Activated CD4-positive, alpha-beta memory T cell treated with anti-CD3 and anti-CD28 coated beads, Interleukin-2, amount 10 ng/mL, durations not matched to agents 7 days and 5 days (primary cell): Measurements from ENCODE around the gene ZNF503. TPM values are rescaled to one million over a fixed set of nuclear protein-coding genes. Genes with fewer than 3 reads are reported as not detected.
A peak's percentile ranks its signal among the peaks of the same experiment; 100 is the strongest.

Experiments used
- CTCF ChIA-PET: fragments of 350-600 bp; sonication (Branson Sonifier 250); formaldehyde crosslinking; loops from one replicate; lab custom pipeline; 2021; ENCODE audit warnings: antibody characterized with exemption, inconsistent platforms; lab: Charles Lee
- POLR2A ChIA-PET: fragments of 350-600 bp; sonication (Branson Sonifier 250); formaldehyde crosslinking; loops from one replicate; lab custom pipeline; 2021; ENCODE audit warnings: antibody characterized with exemption; lab: Charles Lee
- DNase-seq: peaks from one replicate; pipeline ENCODE4 v3.0.0-alpha.2; 2020
- H3K27ac Mint-ChIP-seq: one replicate; pipeline ENCODE4 v1.8.0; 2021; ENCODE audit warnings: mild to moderate bottlenecking, mixed read lengths
- H3K27me3 Mint-ChIP-seq: one replicate; pipeline ENCODE4 v1.8.0; 2021; ENCODE audit warnings: mixed read lengths
- H3K36me3 Mint-ChIP-seq: one replicate; pipeline ENCODE4 v1.8.0; 2021; ENCODE audit warnings: low read depth, mixed read lengths
- H3K4me1 Mint-ChIP-seq: one replicate; pipeline ENCODE4 v1.8.0; 2021; ENCODE audit warnings: mixed read lengths
- H3K4me3 Mint-ChIP-seq: one replicate; pipeline ENCODE4 v1.8.0; 2021; ENCODE audit warnings: mild to moderate bottlenecking, mixed read lengths
- H3K9me3 Mint-ChIP-seq: one replicate; pipeline ENCODE4 v1.8.0; 2021; ENCODE audit warnings: mixed read lengths
- total RNA-seq, 2 experiments: library from RNA; stranded (reverse); gene quantifications; one replicate each; pipeline ENCODE4 v1.2.3, GENCODE V29; 2021

ZNF503 gene
- total RNA-seq, 2 experiments from 2014 or later, result 0.23 to 0.35 TPM

- Mint-ChIP-seq H3K36me3 (peaks cover 8% of the 10 kb centered on the region), H3K9me3 (no peaks in the 10 kb centered on the region), H3K27me3 (peaks cover 57% of the 10 kb centered on the region), H3K4me1 (peaks cover 32% of the 10 kb centered on the region), H3K4me3 (peak overlapping the region; percentile 69), H3K27ac (no peak overlapping the region)
- CTCF ChIA-PET, result interaction anchor here (1.1 to 1.2 kb wide), 2 partner anchors 24 to 637 kb away, joined by 3 to 4 read pairs; no protein-coding TSS in a partner anchor
- peak; percentile 51 for DNase-seq
- POLR2A ChIA-PET, result no interaction called here
Measured at GRCh38 chr10:75399461-75400162, 2.0 kb downstream of the ZNF503 start.

GRCh38 chr10:75398692-75399460, 2.7 kb downstream of the ZNF503 start:
- Mint-ChIP-seq H3K4me3 (no peak overlapping the region), H3K9me3 (no peaks in the 10 kb centered on the region), H3K27ac (no peak overlapping the region), H3K36me3 (peaks cover 5% of the 10 kb centered on the region), H3K27me3 (peaks cover 58% of the 10 kb centered on the region), H3K4me1 (peaks cover 31% of the 10 kb centered on the region)
- DNase-seq, result no peak
- CTCF ChIA-PET, result interaction anchor here (1.1 kb wide), 1 partner anchor 638 kb away, joined by 4 read pairs; no protein-coding TSS in a partner anchor
- POLR2A ChIA-PET, result no interaction called here

GRCh38 chr10:75398200-75398691, 3.3 kb downstream of the ZNF503 start:
- CTCF ChIA-PET, result no interaction called here
- Mint-ChIP-seq H3K4me3 (no peak overlapping the region), H3K27ac (no peak overlapping the region), H3K36me3 (peaks cover 4% of the 10 kb centered on the region), H3K9me3 (no peaks in the 10 kb centered on the region), H3K4me1 (peaks cover 28% of the 10 kb centered on the region), H3K27me3 (peaks cover 57% of the 10 kb centered on the region)
- POLR2A ChIA-PET, result no interaction called here
- DNase-seq, result no peak

GRCh38 chr10:75397496-75398199, 3.9 kb downstream of the ZNF503 start:
- Mint-ChIP-seq H3K36me3 (peaks cover 4% of the 10 kb centered on the region), H3K9me3 (no peaks in the 10 kb centered on the region), H3K27ac (no peak overlapping the region), H3K4me3 (no peak overlapping the region), H3K4me1 (peaks cover 22% of the 10 kb centered on the region), H3K27me3 (peaks cover 52% of the 10 kb centered on the region)
- POLR2A ChIA-PET, result no interaction called here
- CTCF ChIA-PET, result no interaction called here
- no peak for DNase-seq

- Mint-ChIP-seq H3K27me3 (peaks cover 49% of the 10 kb centered on the region), H3K27ac (no peak overlapping the region), H3K4me3 (no peak overlapping the region), H3K4me1 (peaks cover 15% of the 10 kb centered on the region), H3K36me3 (peaks cover 4% of the 10 kb centered on the region), H3K9me3 (no peaks in the 10 kb centered on the region)
- DNase-seq, result no peak
- ChIA-PET CTCF (no interaction called here), POLR2A (no interaction called here)
Measured at GRCh38 chr10:75396631-75397495, 4.7 kb downstream of the ZNF503 start.

- peaks cover 51% of the 10 kb centered on the region for H3K27me3 Mint-ChIP-seq
- CTCF ChIA-PET, result interaction anchor here (0.8 to 1.2 kb wide), 2 partner anchors 9 to 17 kb away, joined by 3 read pairs; no protein-coding TSS in a partner anchor
- DNase-seq, result no peak
Measured at GRCh38 chr10:75395932-75396630, 5.5 kb downstream of the ZNF503 start.

GRCh38 chr10:75395066-75395931, 6.3 kb downstream of the ZNF503 start:
- H3K27ac Mint-ChIP-seq, result no peak overlapping the region
- CTCF ChIA-PET, result interaction anchor here (0.8 to 1.2 kb wide), 2 partner anchors 8 to 16 kb away, joined by 3 read pairs; no protein-coding TSS in a partner anchor
- H3K4me3 Mint-ChIP-seq, result no peak overlapping the region
- POLR2A ChIA-PET, result no interaction called here
- no peaks in the 10 kb centered on the region for H3K9me3 Mint-ChIP-seq
- peaks cover 43% of the 10 kb centered on the region for H3K27me3 Mint-ChIP-seq
- no peak for DNase-seq
- peaks cover 4% of the 10 kb centered on the region for H3K36me3 Mint-ChIP-seq
- H3K4me1 Mint-ChIP-seq, result peaks cover 10% of the 10 kb centered on the region

More at GRCh38 chr10:75395932-75396630, 5.5 kb downstream of the ZNF503 start:
- Mint-ChIP-seq H3K36me3 (peaks cover 4% of the 10 kb centered on the region), H3K4me3 (no peak overlapping the region), H3K9me3 (no peaks in the 10 kb centered on the region), H3K4me1 (peaks cover 14% of the 10 kb centered on the region), H3K27ac (no peak overlapping the region)
- POLR2A ChIA-PET, result no interaction called here

GRCh38 chr10:75394221-75394620, 7.3 kb downstream of the ZNF503 start:
- H3K4me3 Mint-ChIP-seq, result no peak overlapping the region

GRCh38 chr10:75392744-75393143, 8.8 kb downstream of the ZNF503 start:
- Mint-ChIP-seq H3K27me3 (peaks cover 34% of the 10 kb centered on the region), H3K4me1 (peaks cover 7% of the 10 kb centered on the region), H3K4me3 (no peak overlapping the region), H3K36me3 (peaks cover 4% of the 10 kb centered on the region), H3K27ac (no peak overlapping the region), H3K9me3 (no peaks in the 10 kb centered on the region)
- ChIA-PET POLR2A (no interaction called here), CTCF (no interaction called here)
- no peak for DNase-seq

More at GRCh38 chr10:75394221-75394620, 7.3 kb downstream of the ZNF503 start:
- DNase-seq, result no peak
- Mint-ChIP-seq H3K27ac (no peak overlapping the region), H3K4me1 (peaks cover 7% of the 10 kb centered on the region), H3K9me3 (no peaks in the 10 kb centered on the region), H3K36me3 (peaks cover 4% of the 10 kb centered on the region), H3K27me3 (peaks cover 40% of the 10 kb centered on the region)
- POLR2A ChIA-PET, result no interaction called here
- CTCF ChIA-PET, result no interaction called here

- CTCF ChIA-PET, result no interaction called here
- Mint-ChIP-seq H3K27me3 (peaks cover 29% of the 10 kb centered on the region), H3K9me3 (no peaks in the 10 kb centered on the region), H3K4me1 (peaks cover 7% of the 10 kb centered on the region), H3K27ac (no peak overlapping the region), H3K36me3 (peaks cover 4% of the 10 kb centered on the region), H3K4me3 (no peak overlapping the region)
- POLR2A ChIA-PET, result no interaction called here
- no peak for DNase-seq
Measured at GRCh38 chr10:75392271-75392670, 9.3 kb downstream of the ZNF503 start.

GRCh38 chr10:75390178-75390577, 11.4 kb downstream of the ZNF503 start:
- Mint-ChIP-seq H3K4me3 (no peak overlapping the region), H3K9me3 (no peaks in the 10 kb centered on the region), H3K36me3 (peaks cover 4% of the 10 kb centered on the region), H3K27me3 (peaks cover 31% of the 10 kb centered on the region), H3K27ac (no peak overlapping the region), H3K4me1 (peaks cover 7% of the 10 kb centered on the region)
- POLR2A ChIA-PET, result no interaction called here
- no peak for DNase-seq
- CTCF ChIA-PET, result no interaction called here
